ENCODE data around the gene EXOC4.

GRCh38 chr7:133683182-133683454, 430.2 kb downstream of the EXOC4 start:
- no peak for TF ChIP-seq YY1 (IDR thresholded peaks at IDR 0.05; ENCODE audit: insufficient read depth, insufficient read length)
- TF ChIP-seq ZNF274 (IDR thresholded peaks at IDR 0.05; ENCODE audit: low read depth, low read length), result no peak
- no peak for TF ChIP-seq SUZ12 (IDR thresholded peaks at IDR 0.05; ENCODE audit: extremely low read depth, insufficient read depth, insufficient read length)

Data from NT2/D1 (cell line).